Measurements from ENCODE around the gene PTH2R. TPM values are rescaled to one million over a fixed set of nuclear protein-coding genes. Genes with fewer than 3 reads are reported as not detected.

Gene PTH2R
- total and polyA plus RNA-seq, 2 donors (not counting 3 experiments of a cell fraction or from before 2014, with no cell fraction given), result not detected

- BruUV-seq (replicated peaks), result no TSS peak
- POLR2A ChIA-PET, result no interaction called here
- Histone ChIP-seq H3K27ac (ENCODE audit: insufficient read depth, low read depth, low read length) (no peak overlapping the region), H4K20me1 (replicated peaks; ENCODE audit: control insufficient read depth, extremely low read depth, insufficient read depth, low read length) (no peaks in the 10 kb centered on the region), H3K4me3 (replicated peaks in 1 of 3; ENCODE audit: insufficient read depth in 1 of 3, low read depth in 1 of 3, low read length in 3 of 3) (no peak overlapping the region), H2AFZ (ENCODE audit: low read depth, low read length) (no peak overlapping the region), H3K36me3 (ENCODE audit: control insufficient read depth in 2 of 2, extremely low read depth in 1 of 2, insufficient read depth in 2 of 2, low read length in 2 of 2) (no peaks in the 10 kb centered on the region), H3K9me1 (replicated peaks; ENCODE audit: control insufficient read depth, extremely low read depth, insufficient read depth, low read length) (no peaks in the 10 kb centered on the region), H3K4me1 (ENCODE audit: control insufficient read depth, extremely low read depth, insufficient read depth, low read length) (no peaks in the 10 kb centered on the region), H3K27me3 (ENCODE audit: control insufficient read depth in 2 of 2, insufficient read depth in 2 of 2, low read length in 2 of 2) (no peaks in the 10 kb centered on the region), H3K4me2 (ENCODE audit: insufficient read depth, low read length) (no peak overlapping the region), H3K9ac (replicated peaks; ENCODE audit: extremely low read depth, insufficient read depth, low read length) (no peak overlapping the region), H3K9me3 (replicated peaks; ENCODE audit: control insufficient read depth, insufficient read depth, low read length) (peaks cover 2% of the 10 kb centered on the region), H3K79me2 (ENCODE audit: control insufficient read depth, insufficient read depth, low read length) (no peaks in the 10 kb centered on the region)
- FAIRE-seq (no peak), DNase-seq (ENCODE audit: low read depth, low spot score) (no peak)
- CTCF ChIA-PET, result no interaction called here
- dilution Hi-C loops (cut with MboI; ENCODE audit: extremely low pct_ligation_motif_present, low sequenced_read_pairs) (no loop called here), intact Hi-C loops (cut with micrococcal nuclease) (no loop called here)
- TF ChIP-seq EZH2 (IDR thresholded peaks at IDR 0.05; ENCODE audit: borderline replicate concordance, low read depth, low read length, severe bottlenecking) (no peak), MAX (IDR thresholded peaks at IDR 0.05; ENCODE audit: insufficient read depth, insufficient read length) (no peak), POLR2A (IDR thresholded peaks at IDR 0.05; ENCODE audit: low read depth, low read length) (no peak), CTCF (IDR thresholded peaks at IDR 0.05; ENCODE audit: extremely low read depth in 1 of 2, insufficient read depth in 1 of 2, low read depth in 1 of 2, low read length in 2 of 2) (no peak), JUN (IDR thresholded peaks at IDR 0.05; ENCODE audit: borderline replicate concordance, insufficient read depth, insufficient read length, low read depth) (no peak), FOS (IDR thresholded peaks at IDR 0.05; ENCODE audit: borderline replicate concordance, insufficient read depth, low read length) (no peak), MYC (IDR thresholded peaks at IDR 0.05; ENCODE audit: low read depth, low read length) (no peak), POLR2AphosphoS5 (IDR thresholded peaks at IDR 0.05; ENCODE audit: insufficient read depth, low read depth, low read length) (no peak), GATA2 (IDR thresholded peaks at IDR 0.05; ENCODE audit: insufficient read depth, insufficient read length, low read depth, low read length) (no peak)
Measured at GRCh38 chr2:208501206-208501605, 94.6 kb downstream of the PTH2R start.
